ENCODE data around the gene METTL8.

The METTL8 gene

GRCh38 chr2:171393487-171393886, 40.3 kb downstream of the METTL8 start:
- 0 out of 2 replicates have a peak, but pooled peaks cover 4% of the 10 kb centered on the region for H3K36me3 ChIP-seq (ENCODE audit: low read depth)
- ATAC-seq (ENCODE audit: low read depth) (no peak), DNase-seq (ENCODE audit: low spot score) (no peak)
- no peak overlapping the region for H3K27ac ChIP-seq (ENCODE audit: poor library complexity, severe bottlenecking)
- H3K9me3 ChIP-seq (ENCODE audit: severe bottlenecking), result no peaks in the 10 kb centered on the region
- H3K4me1 ChIP-seq (ENCODE audit: insufficient read depth, poor library complexity, severe bottlenecking), result peaks cover 20% of the 10 kb centered on the region
- no peaks in the 10 kb centered on the region for H3K27me3 ChIP-seq (ENCODE audit: insufficient read depth, poor library complexity, severe bottlenecking)
- H3K4me3 ChIP-seq (ENCODE audit: severe bottlenecking), result no peak overlapping the region
- TF ChIP-seq CTCF (IDR thresholded peaks at IDR 0.05; ENCODE audit: poor library complexity, severe bottlenecking), result no peak

GRCh38 chr2:171391532-171391931, 42.3 kb downstream of the METTL8 start:
- Histone ChIP-seq H3K27me3 (ENCODE audit: insufficient read depth, poor library complexity, severe bottlenecking) (no peaks in the 10 kb centered on the region), H3K9me3 (ENCODE audit: severe bottlenecking) (no peaks in the 10 kb centered on the region), H3K4me3 (ENCODE audit: severe bottlenecking) (no peak overlapping the region), H3K27ac (ENCODE audit: poor library complexity, severe bottlenecking) (peak overlapping the region; percentile 56), H3K4me1 (ENCODE audit: insufficient read depth, poor library complexity, severe bottlenecking) (peaks cover 20% of the 10 kb centered on the region), H3K36me3 (ENCODE audit: low read depth) (0 out of 2 replicates have a peak, but pooled peaks cover 4% of the 10 kb centered on the region)
- ATAC-seq (ENCODE audit: low read depth) (peak; percentile 20; the same call in 2 of the 3 replicates), DNase-seq (ENCODE audit: low spot score) (no peak)
- TF ChIP-seq CTCF (IDR thresholded peaks at IDR 0.05; ENCODE audit: poor library complexity, severe bottlenecking), result no peak

GRCh38 chr2:171390941-171391516, 42.8 kb downstream of the METTL8 start:
- DNase-seq (ENCODE audit: low spot score) (peak; percentile 61), ATAC-seq (ENCODE audit: low read depth) (peak; percentile 91)
- Histone ChIP-seq H3K27me3 (ENCODE audit: insufficient read depth, poor library complexity, severe bottlenecking) (no peaks in the 10 kb centered on the region), H3K27ac (ENCODE audit: poor library complexity, severe bottlenecking) (peak overlapping the region; percentile 56), H3K4me1 (ENCODE audit: insufficient read depth, poor library complexity, severe bottlenecking) (peaks cover 20% of the 10 kb centered on the region), H3K4me3 (ENCODE audit: severe bottlenecking) (no peak overlapping the region), H3K9me3 (ENCODE audit: severe bottlenecking) (no peaks in the 10 kb centered on the region), H3K36me3 (ENCODE audit: low read depth) (0 out of 2 replicates have a peak, but pooled peaks cover 4% of the 10 kb centered on the region)
- no peak for TF ChIP-seq CTCF (IDR thresholded peaks at IDR 0.05; ENCODE audit: poor library complexity, severe bottlenecking)

- no peak for ATAC-seq (ENCODE audit: low read depth)
- no peak for DNase-seq (ENCODE audit: low spot score)
Observed at GRCh38 chr2:171389780-171390179, 44.0 kb downstream of the METTL8 start.

More at GRCh38 chr2:171389780-171390179, 44.0 kb downstream of the METTL8 start:
- TF ChIP-seq CTCF (IDR thresholded peaks at IDR 0.05; ENCODE audit: poor library complexity, severe bottlenecking), result no peak
- H3K36me3 ChIP-seq (ENCODE audit: low read depth), result 0 out of 2 replicates have a peak, but pooled peaks cover 4% of the 10 kb centered on the region
- H3K4me1 ChIP-seq (ENCODE audit: insufficient read depth, poor library complexity, severe bottlenecking), result peaks cover 20% of the 10 kb centered on the region
- no peak overlapping the region for H3K27ac ChIP-seq (ENCODE audit: poor library complexity, severe bottlenecking)
- no peaks in the 10 kb centered on the region for H3K9me3 ChIP-seq (ENCODE audit: severe bottlenecking)
- H3K4me3 ChIP-seq (ENCODE audit: severe bottlenecking), result no peak overlapping the region
- no peaks in the 10 kb centered on the region for H3K27me3 ChIP-seq (ENCODE audit: insufficient read depth, poor library complexity, severe bottlenecking)
